GM18858 (cell line): ENCODE results near the gene PLXNC1.
A peak's percentile ranks its signal among the peaks of the same experiment; 100 is the strongest.
"Not testable (repeated sequence)": the region's sequence is repeated elsewhere in the genome, so short reads cannot be mapped to it uniquely, and the experiment has no call there.

Experiments used
- ATAC-seq: cut with Tn5 transposase; IDR thresholded peaks from one replicate; pipeline ENCODE4 v1.9.1; 2021; ENCODE audit not compliant: unreplicated experiment

The PLXNC1 gene

DNA sequence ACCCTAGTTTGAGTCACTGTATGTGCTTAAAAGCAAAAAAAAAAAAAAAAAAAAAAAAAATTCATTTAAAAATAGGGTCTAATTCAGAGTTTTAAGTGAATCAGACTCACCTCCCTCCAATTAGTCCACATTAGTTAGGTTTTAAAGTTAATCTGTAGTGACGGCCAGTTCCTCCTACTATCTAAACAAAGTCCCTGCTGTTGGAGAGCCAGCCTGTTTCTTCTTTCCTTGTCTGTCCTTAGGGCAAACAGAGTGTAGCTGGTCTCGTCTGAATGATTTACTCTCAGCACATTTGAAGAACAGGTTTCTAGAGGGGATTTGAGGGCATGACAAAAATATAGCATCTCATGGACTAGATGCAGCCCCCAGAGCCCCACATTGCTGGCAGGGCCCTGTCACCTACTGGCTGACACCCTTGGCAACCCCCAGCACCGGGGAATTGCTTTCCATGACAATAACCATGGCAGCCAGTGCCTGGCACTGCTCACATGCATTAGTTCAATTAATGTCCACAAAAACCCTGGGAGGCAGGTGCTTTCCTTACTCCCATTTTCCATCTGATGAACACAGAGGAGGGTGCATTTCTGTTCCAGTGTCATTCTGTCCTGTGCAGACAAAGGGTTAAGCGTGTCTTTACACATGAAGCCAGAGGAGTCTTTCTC is 138.3 kb downstream of the PLXNC1 start:
- no peak for ATAC-seq

DNA sequence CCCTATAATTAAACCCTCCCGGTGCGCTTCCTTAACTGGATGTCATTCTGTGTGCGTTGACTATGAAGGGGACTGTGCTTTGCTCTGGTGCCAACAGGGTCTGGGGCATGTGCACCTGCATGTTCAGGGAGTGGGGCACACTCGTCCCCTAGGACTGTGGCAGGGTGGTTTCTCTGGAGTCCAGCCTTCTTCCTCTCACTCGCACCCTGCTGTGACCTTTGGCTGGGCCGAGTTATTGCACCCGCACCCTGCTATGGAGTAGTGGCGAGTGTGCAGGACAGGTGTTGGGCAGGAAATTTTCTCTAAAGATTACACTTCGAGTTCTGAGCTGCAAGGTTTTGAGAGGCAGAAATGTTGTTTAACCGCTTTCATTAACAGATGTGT is 138.9 kb downstream of the PLXNC1 start:
- no peak for ATAC-seq

GRCh38 chr12:94289461-94290312 is 141.3 kb downstream of the PLXNC1 start:
- ATAC-seq, result no peak

DNA sequence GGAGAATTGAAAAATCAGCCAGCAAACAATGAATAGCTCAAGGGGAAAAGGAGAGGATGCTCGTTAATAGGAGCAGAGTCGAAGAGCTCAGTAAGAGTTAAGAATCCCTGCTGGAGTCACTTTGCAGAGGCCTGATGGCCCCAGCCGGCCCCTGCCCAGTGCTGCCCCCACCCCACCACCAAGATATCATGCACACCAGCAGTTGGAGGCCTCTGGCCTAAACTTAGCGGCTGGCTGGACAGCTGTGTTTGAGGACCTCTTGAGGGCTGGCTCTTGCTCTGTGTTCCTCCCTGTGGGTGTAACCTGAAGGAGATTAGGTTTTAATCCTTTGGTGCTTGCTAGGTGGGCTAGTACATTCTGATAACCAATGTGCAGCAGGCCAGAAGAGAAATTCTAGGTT is 142.0 kb downstream of the PLXNC1 start:
- no peak for ATAC-seq

DNA sequence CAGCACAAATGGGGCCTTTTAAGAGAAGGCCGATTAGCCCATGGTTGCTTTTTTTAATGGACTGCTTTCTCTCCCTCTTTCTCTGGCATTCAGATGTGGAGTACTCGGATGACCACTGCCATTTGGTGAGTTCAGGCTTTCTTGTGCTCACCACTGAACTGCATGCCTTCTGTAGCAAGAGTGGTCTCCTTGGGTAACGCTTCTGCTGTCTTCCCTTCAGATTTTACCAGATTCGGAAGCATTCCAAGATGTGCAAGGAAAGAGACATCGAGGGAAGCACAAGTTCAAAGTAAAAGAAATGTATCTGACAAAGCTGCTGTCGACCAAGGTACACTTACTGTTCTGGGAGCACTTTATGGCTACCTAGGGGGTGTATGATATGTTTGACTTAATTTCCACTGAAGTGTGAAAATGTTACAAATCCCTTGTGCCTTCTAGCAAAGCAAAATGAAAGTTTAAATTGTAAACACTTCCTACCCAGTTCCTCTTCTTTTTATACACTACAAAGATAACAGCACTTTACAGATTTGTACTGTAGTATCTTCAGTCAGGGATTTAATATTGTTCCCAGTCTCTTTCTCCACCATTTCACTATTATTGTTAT is 148.8 kb downstream of the PLXNC1 start:
- ATAC-seq, result no peak

DNA sequence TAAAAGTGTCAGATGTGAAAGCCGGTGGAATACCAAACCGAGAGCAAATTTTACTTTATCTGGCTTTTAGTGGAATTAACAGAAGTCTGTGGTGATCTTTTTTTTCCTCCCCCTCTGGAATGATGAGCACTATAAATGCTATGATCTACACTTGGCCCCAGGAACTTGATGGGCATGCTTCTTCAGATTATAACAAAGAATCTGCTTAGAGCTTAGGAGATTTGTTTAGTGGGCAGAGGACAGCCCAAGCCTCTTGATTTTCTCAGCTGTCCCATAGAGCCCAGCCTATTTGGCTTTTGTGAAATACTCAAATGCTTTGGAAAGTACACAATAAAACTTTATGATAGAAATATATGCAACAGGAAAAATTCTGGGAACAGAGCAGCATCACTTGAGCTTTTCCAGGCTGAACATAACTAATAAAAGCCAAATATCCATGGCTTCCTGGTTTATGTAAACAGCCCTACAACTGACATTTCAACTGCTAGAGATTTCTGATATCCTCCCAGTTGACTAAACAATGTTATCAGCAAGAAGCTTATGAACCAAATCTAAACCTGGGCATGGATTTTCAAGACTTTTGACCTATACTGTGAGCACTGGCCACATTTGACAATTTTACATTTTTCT is 149.6 kb downstream of the PLXNC1 start:
- ATAC-seq, result no peak

DNA sequence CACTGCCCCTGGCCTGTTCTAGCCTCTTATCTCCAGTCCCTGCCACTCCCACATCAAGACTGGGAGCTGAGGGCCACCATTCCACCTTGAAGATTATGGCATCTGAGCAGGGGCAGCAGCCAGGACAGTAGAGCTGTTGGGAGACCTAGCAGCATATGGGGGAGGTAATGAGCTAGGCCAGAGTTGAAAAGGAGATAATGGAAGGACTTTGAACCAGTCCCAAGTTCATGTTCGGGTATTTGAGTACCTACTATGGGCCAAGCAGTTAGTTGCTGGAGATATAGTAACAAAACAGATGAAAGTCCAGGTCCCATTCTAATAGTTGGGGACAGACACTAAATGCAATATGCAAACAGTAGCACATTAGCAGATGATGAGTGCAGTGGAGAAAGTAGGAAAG is 151.5 kb downstream of the PLXNC1 start:
- ATAC-seq, result no peak

DNA sequence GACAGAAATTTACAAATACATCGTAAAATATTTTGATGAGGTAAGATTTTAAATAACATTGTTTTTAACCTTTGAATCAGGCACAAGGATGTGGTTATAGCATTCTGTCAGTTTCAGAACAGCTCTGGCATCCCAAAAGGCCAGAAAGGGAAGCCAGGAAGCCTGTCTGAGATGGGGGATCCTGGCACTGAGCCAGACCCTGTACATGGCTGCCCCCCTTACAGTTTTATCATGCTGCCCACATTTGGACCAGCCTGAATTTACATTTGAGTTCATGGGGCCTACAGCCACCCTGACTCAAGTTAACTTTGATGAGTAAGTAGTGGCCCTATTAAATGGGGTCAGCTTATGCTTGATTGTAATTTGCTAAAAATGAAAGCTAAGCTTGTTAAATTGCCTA is 155.6 kb downstream of the PLXNC1 start:
- ATAC-seq, result no peak

DNA sequence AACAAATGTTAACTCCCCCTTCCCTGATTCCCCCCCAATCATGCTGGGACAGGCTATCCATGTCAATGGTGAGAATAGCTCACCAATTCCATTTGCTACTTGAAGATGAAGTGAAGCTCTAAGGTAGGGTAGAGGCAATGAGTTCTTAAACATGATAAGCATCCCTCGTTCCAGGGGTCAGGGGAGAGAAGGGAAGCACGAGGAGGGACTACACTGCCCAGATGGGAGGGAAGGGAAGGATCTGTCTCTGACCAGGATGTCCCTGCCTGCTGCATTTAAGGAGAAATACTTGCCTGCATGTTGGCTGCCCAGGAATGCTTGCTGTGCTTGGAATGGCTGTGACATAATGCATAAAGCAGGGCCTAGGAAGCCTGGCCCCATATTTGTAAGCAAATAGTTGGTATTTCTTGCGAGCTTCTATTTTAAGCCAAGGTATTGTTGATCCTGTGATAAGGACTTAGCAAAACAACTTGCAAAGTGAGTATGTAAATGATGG is 156.2 kb downstream of the PLXNC1 start:
- no peak for ATAC-seq

GRCh38 chr12:94305130-94305957 is 157.0 kb downstream of the PLXNC1 start:
- ATAC-seq, result peak; percentile 32

- ATAC-seq, result no peak
These were observed 160.2 kb downstream of the PLXNC1 start for GRCh38 chr12:94308612-94309011.

DNA sequence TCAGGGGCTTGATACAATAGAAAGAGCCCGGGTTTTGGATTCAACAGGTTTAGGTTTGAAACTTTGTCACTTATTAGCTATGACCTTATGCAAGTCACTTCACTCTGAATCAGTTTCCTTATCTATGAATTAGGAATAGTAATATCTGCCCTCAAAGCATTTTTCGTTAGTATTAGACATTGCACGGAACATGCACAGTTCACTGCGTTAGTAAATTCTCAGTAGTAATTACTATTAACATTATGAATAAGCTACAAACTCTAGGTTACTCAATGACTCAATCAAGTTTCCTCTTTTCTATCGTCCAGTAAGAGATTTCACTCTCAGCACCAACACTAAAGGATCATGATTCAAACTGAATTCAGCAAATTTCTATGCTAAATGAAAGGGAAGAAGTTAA is 161.0 kb downstream of the PLXNC1 start:
- peak; percentile 79 for ATAC-seq

- no peak for ATAC-seq
These were observed 164.0 kb downstream of the PLXNC1 start for GRCh38 chr12:94312378-94312777.

DNA sequence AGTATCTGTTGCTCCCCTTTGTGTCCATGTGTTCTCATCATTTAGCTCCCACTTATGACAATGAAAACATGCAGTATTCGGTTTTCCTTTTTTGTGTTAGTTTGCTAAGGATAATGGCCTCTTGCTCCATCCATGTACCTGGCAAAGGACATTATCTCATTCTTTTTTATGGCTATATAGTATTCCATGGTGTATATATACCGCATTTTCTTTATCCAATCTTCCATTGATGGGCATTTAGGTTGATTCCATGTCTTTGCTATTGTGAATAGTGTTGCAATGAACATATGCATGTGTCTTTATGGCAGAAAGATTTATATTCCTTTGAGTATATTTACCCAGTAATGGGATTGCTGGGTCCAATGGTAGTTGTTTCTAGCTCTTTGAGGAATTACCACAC is 168.2 kb downstream of the PLXNC1 start:
- ATAC-seq, result not testable (repeated sequence)

DNA sequence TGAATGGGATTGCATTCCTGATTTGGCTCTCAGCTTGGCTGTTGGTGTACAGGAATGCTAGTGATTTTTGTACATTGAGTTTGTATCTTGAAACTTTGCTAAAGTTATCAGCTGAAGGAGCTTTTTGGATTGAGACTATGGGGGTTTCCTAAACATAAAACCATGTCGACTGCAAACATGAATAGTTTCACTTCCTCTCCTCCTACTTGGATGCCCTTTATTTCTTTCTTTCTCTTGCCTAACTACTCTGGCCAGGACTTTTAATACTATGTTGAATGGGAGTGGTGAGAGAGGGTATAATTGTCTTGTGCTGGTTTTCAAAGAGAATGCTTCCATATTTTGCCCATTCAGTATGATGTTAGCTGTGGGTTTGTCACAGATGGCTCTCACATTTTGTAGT is 169.8 kb downstream of the PLXNC1 start:
- ATAC-seq, result peak; percentile 72

DNA sequence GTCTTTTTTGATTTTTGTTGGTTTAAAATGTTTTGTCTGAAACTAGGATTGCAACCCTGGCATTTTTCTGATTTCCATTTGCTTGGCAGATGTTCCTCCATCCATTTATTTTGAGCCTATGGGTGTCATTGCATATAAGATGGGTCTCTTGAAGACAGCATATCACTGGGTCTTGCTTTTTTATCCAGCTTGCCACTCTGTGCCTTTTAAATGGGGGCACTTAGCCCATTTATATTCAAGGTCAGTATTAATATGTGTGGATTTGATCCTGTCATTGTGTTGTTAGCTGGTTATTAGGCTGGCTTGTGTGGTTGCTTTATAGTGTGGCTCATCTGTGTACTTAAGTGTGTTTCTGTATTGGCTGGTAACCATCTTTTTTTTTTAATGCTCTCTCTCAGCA is 171.7 kb downstream of the PLXNC1 start:
- no peak for ATAC-seq

DNA sequence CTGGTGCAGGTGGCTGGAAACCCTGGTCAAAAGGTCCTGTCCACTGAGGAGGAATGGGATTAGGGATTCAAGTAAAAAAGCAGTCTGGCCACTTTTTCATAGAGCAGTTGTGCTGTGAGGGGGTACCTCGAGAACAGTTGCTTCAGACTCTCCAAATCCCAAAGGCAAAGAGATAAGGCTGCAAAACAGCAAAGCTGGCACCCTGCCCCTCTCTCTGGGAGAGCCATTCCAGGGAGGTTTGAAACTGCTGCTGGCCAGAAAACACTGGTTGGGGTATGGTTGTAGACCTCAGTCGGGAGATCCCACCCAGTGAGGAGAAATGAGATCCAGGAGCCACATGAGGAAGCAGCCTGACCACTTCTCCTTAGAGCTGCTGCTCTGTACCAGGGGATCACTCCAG is 174.0 kb downstream of the PLXNC1 start:
- no peak for ATAC-seq

GRCh38 chr12:94326234-94326633 is 177.9 kb downstream of the PLXNC1 start:
- no peak for ATAC-seq

GRCh38 chr12:94326727-94327126 is 178.3 kb downstream of the PLXNC1 start:
- ATAC-seq, result no peak

GRCh38 chr12:94327809-94328208 is 179.4 kb downstream of the PLXNC1 start:
- no peak for ATAC-seq

DNA sequence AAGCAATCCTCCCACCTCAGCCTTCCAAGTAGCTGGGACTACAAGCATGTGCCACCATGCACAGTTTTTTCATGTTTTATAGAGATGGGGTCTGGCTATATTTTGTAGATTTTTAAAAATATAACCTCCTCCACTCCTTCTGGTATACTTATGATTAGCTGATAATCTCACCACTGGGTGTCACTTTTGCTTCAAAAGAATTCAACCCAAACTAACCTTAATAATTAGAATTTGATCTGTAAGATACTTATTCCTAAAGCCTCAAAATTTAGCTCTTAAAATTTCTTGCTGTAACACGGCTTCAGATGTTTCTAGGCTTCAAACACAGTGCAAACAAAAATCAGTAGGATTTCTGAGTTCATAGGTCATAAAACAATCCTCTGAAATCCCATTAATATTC is 181.0 kb downstream of the PLXNC1 start:
- no peak for ATAC-seq
